Measurements from ENCODE around the gene CHIT1. TPM values are rescaled to one million over a fixed set of nuclear protein-coding genes. Genes with fewer than 3 reads are reported as not detected.
A peak's percentile ranks its signal among the peaks of the same experiment; 100 is the strongest.

CHIT1 gene
- total and polyA plus RNA-seq, 7 donors = 0.04 to 0.27 (median 0.09) TPM; not detected in 3

DNA sequence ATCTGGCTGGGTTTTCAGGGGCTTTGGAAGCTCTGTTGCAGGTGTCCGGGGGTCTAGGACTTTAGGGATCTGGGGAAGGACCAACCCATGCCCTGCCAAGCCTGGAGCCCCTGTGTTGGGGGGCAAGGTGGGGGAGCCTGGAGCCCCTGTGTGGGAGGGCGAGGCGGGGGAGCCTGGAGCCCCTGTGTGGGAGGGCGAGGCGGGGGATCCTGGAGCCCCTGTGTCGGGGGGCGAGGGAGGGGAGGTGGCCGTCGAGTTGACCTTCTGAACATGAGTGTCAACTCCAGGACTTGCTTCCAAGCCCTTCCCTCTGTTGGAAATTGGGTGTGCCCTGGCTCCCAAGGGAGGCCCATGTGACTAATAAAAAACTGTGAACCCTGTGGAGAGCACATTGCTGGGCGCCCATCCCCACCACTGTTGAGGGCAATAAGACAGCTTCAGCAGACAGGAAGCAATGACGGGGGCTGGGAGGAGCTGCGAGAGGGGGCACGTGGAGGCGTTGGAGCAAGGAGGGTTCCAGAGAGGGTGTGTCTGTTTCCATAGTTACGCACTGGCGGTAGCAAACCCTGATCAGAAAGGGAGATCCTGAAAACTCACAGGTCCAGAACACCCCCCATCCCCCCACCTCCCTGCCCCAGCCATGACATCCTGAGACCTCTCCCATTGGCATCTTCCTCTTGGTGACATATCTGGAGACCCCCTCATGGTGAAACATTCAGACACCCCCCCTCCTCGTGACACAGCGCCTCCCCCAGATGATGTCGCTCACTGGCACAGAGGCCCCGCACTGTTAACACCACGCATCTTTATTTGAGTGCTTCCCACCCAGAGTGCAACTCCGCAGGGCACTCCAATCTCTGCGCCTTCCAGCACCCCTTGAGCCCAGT lies 62.2 kb downstream of the CHIT1 start:
- no peak overlapping the region for H3K27ac ChIP-seq
- ATAC-seq = peak in 1 of 4 donors; percentile 13
- WGBS, 3 donors = 83 to 91% (median 90%) methylated on average over 19 to 23 of the region's 23 CpGs
- H3K4me1 ChIP-seq = no peaks in the 10 kb centered on the region
- TF ChIP-seq, protein P1, sequence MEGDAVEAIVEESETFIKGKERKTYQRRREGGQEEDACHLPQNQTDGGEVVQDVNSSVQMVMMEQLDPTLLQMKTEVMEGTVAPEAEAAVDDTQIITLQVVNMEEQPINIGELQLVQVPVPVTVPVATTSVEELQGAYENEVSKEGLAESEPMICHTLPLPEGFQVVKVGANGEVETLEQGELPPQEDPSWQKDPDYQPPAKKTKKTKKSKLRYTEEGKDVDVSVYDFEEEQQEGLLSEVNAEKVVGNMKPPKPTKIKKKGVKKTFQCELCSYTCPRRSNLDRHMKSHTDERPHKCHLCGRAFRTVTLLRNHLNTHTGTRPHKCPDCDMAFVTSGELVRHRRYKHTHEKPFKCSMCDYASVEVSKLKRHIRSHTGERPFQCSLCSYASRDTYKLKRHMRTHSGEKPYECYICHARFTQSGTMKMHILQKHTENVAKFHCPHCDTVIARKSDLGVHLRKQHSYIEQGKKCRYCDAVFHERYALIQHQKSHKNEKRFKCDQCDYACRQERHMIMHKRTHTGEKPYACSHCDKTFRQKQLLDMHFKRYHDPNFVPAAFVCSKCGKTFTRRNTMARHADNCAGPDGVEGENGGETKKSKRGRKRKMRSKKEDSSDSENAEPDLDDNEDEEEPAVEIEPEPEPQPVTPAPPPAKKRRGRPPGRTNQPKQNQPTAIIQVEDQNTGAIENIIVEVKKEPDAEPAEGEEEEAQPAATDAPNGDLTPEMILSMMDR (IDR thresholded peaks at IDR 0.05) = no peak
- no peaks in the 10 kb centered on the region for H3K27me3 ChIP-seq (ENCODE audit: insufficient read depth in 3 of 3, low read length in 2 of 3)
- DNase-seq = no peak
- intact Hi-C loops (cut with DNase I) = no loop called here
- H3K4me3 ChIP-seq = no peak overlapping the region
- H3K9me3 ChIP-seq = no peaks in the 10 kb centered on the region
- peaks cover 0 to 22% of the 10 kb centered on the region in 2 donors for H3K36me3 ChIP-seq (ENCODE audit: insufficient read depth in 1 of 2, low read depth in 1 of 2)

DNA sequence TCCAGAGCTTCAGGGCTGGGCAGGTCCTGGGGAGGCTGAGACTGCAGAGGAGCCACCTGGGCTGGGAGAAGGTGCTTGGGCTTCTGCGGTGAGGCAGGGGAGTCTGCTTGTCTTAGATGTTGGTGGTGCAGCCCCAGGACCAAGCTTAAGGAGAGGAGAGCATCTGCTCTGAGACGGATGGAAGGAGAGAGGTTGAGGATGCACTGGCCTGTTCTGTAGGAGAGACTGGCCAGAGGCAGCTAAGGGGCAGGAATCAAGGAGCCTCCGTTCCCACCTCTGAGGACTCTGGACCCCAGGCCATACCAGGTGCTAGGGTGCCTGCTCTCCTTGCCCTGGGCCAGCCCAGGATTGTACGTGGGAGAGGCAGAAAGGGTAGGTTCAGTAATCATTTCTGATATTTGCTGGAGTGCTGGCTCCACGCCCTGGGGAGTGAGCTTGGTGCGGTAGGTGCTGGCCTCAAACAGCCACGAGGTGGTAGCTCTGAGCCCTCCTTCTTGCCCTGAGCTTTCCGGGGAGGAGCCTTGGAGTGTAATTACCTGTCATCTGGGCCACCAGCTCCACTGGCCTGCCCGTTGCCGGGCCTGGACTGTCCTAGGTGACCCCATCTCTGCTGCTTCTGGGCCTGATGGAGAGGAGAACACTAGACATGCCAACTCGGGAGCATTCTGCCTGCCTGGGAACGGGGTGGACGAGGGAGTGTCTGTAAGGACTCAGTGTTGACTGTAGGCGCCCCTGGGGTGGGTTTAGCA lies 63.1 kb downstream of the CHIT1 start:
- TF ChIP-seq, protein P1 (IDR thresholded peaks at IDR 0.05) = peak; percentile 12
- DNase-seq = no peak
- H3K4me1 ChIP-seq = no peaks in the 10 kb centered on the region
- no peak overlapping the region for H3K4me3 ChIP-seq
- H3K27me3 ChIP-seq (ENCODE audit: insufficient read depth in 3 of 3, low read length in 2 of 3) = no peaks in the 10 kb centered on the region
- H3K9me3 ChIP-seq = no peaks in the 10 kb centered on the region
- WGBS, 3 donors = 78 to 82% (median 79%) methylated on average over 14 of the region's 14 CpGs
- intact Hi-C loops (cut with DNase I) = no loop called here
- H3K36me3 ChIP-seq (ENCODE audit: insufficient read depth in 1 of 2, low read depth in 1 of 2) = peaks cover 0 to 20% of the 10 kb centered on the region in 2 donors
- no peak overlapping the region for H3K27ac ChIP-seq
- ATAC-seq = peak; percentile 41 to 50 (median 48)

Other genes starting within 250 kb of the CHIT1 start
- 10 to 100 TPM; 17.1 to 25.6 (median 19.2) TPM for gene TMEM183A, start 222.3 kb downstream of the CHIT1 start, total RNA-seq
- 10 to 100 TPM; 19.0 to 33.9 (median 29.9) TPM for gene TMEM183A, start 222.3 kb downstream of the CHIT1 start, polyA plus RNA-seq
- 10 to 100 TPM; 29.1 to 99.8 (median 51.5) TPM for gene PPFIA4, start 203.2 kb downstream of the CHIT1 start, total RNA-seq
- 10 to 100 TPM in 2 of 3 donors, 1 to 10 TPM in 1; 8.3 to 28.3 (median 14.1) TPM for gene PPFIA4, start 203.2 kb downstream of the CHIT1 start, polyA plus RNA-seq
- gene MYOG, start 143.7 kb downstream of the CHIT1 start, total RNA-seq = 100 to 1,000 TPM in 3 of 4 donors, 10 to 100 TPM in 1; 42.9 to 451 (median 253) TPM
- 100 to 1,000 TPM in 1 of 3 donors, 10 to 100 TPM in 1, 1 to 10 TPM in 1; 9.7 to 160 (median 59.7) TPM for gene MYOG, start 143.7 kb downstream of the CHIT1 start, polyA plus RNA-seq
- 10 to 100 TPM in 1 of 4 donors, 1 to 10 TPM in 3; 1.2 to 10.4 (median 6.1) TPM for gene ADORA1, start 101.9 kb downstream of the CHIT1 start, total RNA-seq
- 1 to 10 TPM; 1.1 to 1.8 (median 1.3) TPM for gene ADORA1, start 101.9 kb downstream of the CHIT1 start, polyA plus RNA-seq
- 100 to 1,000 TPM in 3 of 4 donors, 10 to 100 TPM in 1; 18.0 to 882 (median 334) TPM for gene MYBPH, start 53.8 kb downstream of the CHIT1 start, total RNA-seq
- 10 to 100 TPM; 20.6 to 39.1 (median 33.4) TPM for gene MYBPH, start 53.8 kb downstream of the CHIT1 start, polyA plus RNA-seq
- 100 to 1,000 TPM in 1 of 4 donors, 10 to 100 TPM in 1, 1 to 10 TPM in 2; 1.7 to 156 (median 37.0) TPM for gene CHI3L1, start 43.0 kb downstream of the CHIT1 start, total RNA-seq
- gene CHI3L1, start 43.0 kb downstream of the CHIT1 start, polyA plus RNA-seq = 10 to 100 TPM in 1 of 3 donors, 1 to 10 TPM in 2; 8.4 to 11.1 (median 9.9) TPM
- gene BTG2, start 75.8 kb upstream of the CHIT1 start, total RNA-seq = 100 to 1,000 TPM in 3 of 4 donors, 10 to 100 TPM in 1; 83.0 to 360 (median 224) TPM
- 100 to 1,000 TPM in 1 of 3 donors, 10 to 100 TPM in 2; 17.6 to 119 (median 60.4) TPM for gene BTG2, start 75.8 kb upstream of the CHIT1 start, polyA plus RNA-seq
- gene FMOD, start 121.4 kb upstream of the CHIT1 start, total RNA-seq = 1 to 10 TPM; 3.6 to 9.6 (median 5.8) TPM
- 1 to 10 TPM; 3.0 to 4.6 (median 3.8) TPM for gene FMOD, start 121.4 kb upstream of the CHIT1 start, polyA plus RNA-seq
- gene PRELP, start 246.1 kb upstream of the CHIT1 start, total RNA-seq = 10 to 100 TPM in 1 of 4 donors, 1 to 10 TPM in 3; 3.0 to 20.6 (median 6.3) TPM
- 1 to 10 TPM; 5.4 to 7.1 (median 6.6) TPM for gene PRELP, start 246.1 kb upstream of the CHIT1 start, polyA plus RNA-seq